ENCODE measurements around the gene LMX1B. TPM values are rescaled to one million over a fixed set of nuclear protein-coding genes. Genes with fewer than 3 reads are reported as not detected.

The LMX1B gene
- total RNA-seq, 1 experiment from 2014 or later = not detected

- Histone ChIP-seq H3K4me1 (ENCODE audit: insufficient read depth, low read length, poor library complexity, severe bottlenecking) (peaks cover 16% of the 10 kb centered on the region), H3K36me3 (ENCODE audit: insufficient read depth, low read length, poor library complexity, severe bottlenecking) (no peaks in the 10 kb centered on the region), H3K27me3 (replicated peaks; ENCODE audit: insufficient read depth, low read depth, low read length, poor library complexity) (peaks cover 72% of the 10 kb centered on the region), H3K9me3 (ENCODE audit: low read depth, low read length, poor library complexity, severe bottlenecking) (no peaks in the 10 kb centered on the region), H3K4me3 (ENCODE audit: low read depth, low read length, poor library complexity, severe bottlenecking) (no peak overlapping the region), H3K27ac (ENCODE audit: low read depth, low read length, poor library complexity, severe bottlenecking) (no peak overlapping the region)
- ChIA-PET POLR2A (ENCODE audit: low non-redundant PET) (no interaction called here), CTCF (interaction anchor here (0.9 kb wide), 1 partner anchor 172 kb away, joined by 5 read pairs; no protein-coding TSS in a partner anchor)
- TF ChIP-seq EZH2 (IDR thresholded peaks at IDR 0.05; ENCODE audit: borderline replicate concordance, low read depth, low read length, poor library complexity, severe bottlenecking) (no peak), CTCF (conservative IDR thresholded peaks at IDR 0.05; ENCODE audit: low read depth, low read length) (no peak)
- BruUV-seq (replicated peaks) = no TSS peak
- intact Hi-C loops (cut with micrococcal nuclease; ENCODE audit: unreplicated experiment) = no loop called here
- no peak for DNase-seq (ENCODE audit: low spot score)
Measured at GRCh38 chr9:126609191-126609590, 4.5 kb upstream of the LMX1B start.

- Histone ChIP-seq H3K4me3 (ENCODE audit: low read depth, low read length, poor library complexity, severe bottlenecking) (no peak overlapping the region), H3K9me3 (ENCODE audit: low read depth, low read length, poor library complexity, severe bottlenecking) (no peaks in the 10 kb centered on the region), H3K4me1 (ENCODE audit: insufficient read depth, low read length, poor library complexity, severe bottlenecking) (peaks cover 16% of the 10 kb centered on the region), H3K27ac (ENCODE audit: low read depth, low read length, poor library complexity, severe bottlenecking) (no peak overlapping the region), H3K27me3 (replicated peaks; ENCODE audit: insufficient read depth, low read depth, low read length, poor library complexity) (peaks cover 76% of the 10 kb centered on the region), H3K36me3 (ENCODE audit: insufficient read depth, low read length, poor library complexity, severe bottlenecking) (no peaks in the 10 kb centered on the region)
- no TSS peak for BruUV-seq (replicated peaks)
- no peak for DNase-seq (ENCODE audit: low spot score)
- intact Hi-C loops (cut with micrococcal nuclease; ENCODE audit: unreplicated experiment) = loop anchor here (5.0 kb wide), 1 partner anchor 82 kb away; no protein-coding TSS in a partner anchor
- TF ChIP-seq CTCF (conservative IDR thresholded peaks at IDR 0.05; ENCODE audit: low read depth, low read length) (no peak), EZH2 (IDR thresholded peaks at IDR 0.05; ENCODE audit: borderline replicate concordance, low read depth, low read length, poor library complexity, severe bottlenecking) (peak; percentile 3)
- CTCF ChIA-PET = interaction anchor here (0.7 to 0.9 kb wide), 2 partner anchors 172 to 553 kb away, joined by 4 to 5 read pairs; no protein-coding TSS in a partner anchor
- POLR2A ChIA-PET (ENCODE audit: low non-redundant PET) = no interaction called here
Measured at GRCh38 chr9:126609711-126610388, 3.9 kb upstream of the LMX1B start.

- H3K27ac ChIP-seq (ENCODE audit: low read depth, low read length, poor library complexity, severe bottlenecking) = no peak overlapping the region
- no peak for DNase-seq (ENCODE audit: low spot score)
- H3K4me3 ChIP-seq (ENCODE audit: low read depth, low read length, poor library complexity, severe bottlenecking) = no peak overlapping the region
- BruUV-seq (replicated peaks) = no TSS peak
- ChIA-PET POLR2A (ENCODE audit: low non-redundant PET) (no interaction called here), CTCF (interaction anchor here (0.5 kb wide), 1 partner anchor 1259 kb away, joined by 11 read pairs; no protein-coding TSS in a partner anchor)
- intact Hi-C loops (cut with micrococcal nuclease; ENCODE audit: unreplicated experiment) = loop anchor here (1.0 to 5.0 kb wide), 2 partner anchors 81 to 170 kb away; no protein-coding TSS in a partner anchor
- TF ChIP-seq EZH2 (IDR thresholded peaks at IDR 0.05; ENCODE audit: borderline replicate concordance, low read depth, low read length, poor library complexity, severe bottlenecking) (no peak), CTCF (conservative IDR thresholded peaks at IDR 0.05; ENCODE audit: low read depth, low read length) (no peak)
- no peaks in the 10 kb centered on the region for H3K9me3 ChIP-seq (ENCODE audit: low read depth, low read length, poor library complexity, severe bottlenecking)
- H3K27me3 ChIP-seq (replicated peaks; ENCODE audit: insufficient read depth, low read depth, low read length, poor library complexity) = peaks cover 89% of the 10 kb centered on the region
- H3K4me1 ChIP-seq (ENCODE audit: insufficient read depth, low read length, poor library complexity, severe bottlenecking) = peaks cover 16% of the 10 kb centered on the region
- H3K36me3 ChIP-seq (ENCODE audit: insufficient read depth, low read length, poor library complexity, severe bottlenecking) = no peaks in the 10 kb centered on the region
Measured at GRCh38 chr9:126611193-126611591, 2.5 kb upstream of the LMX1B start.
